Measurements from ENCODE around the gene BLOC1S6.

BLOC1S6 gene

DNA sequence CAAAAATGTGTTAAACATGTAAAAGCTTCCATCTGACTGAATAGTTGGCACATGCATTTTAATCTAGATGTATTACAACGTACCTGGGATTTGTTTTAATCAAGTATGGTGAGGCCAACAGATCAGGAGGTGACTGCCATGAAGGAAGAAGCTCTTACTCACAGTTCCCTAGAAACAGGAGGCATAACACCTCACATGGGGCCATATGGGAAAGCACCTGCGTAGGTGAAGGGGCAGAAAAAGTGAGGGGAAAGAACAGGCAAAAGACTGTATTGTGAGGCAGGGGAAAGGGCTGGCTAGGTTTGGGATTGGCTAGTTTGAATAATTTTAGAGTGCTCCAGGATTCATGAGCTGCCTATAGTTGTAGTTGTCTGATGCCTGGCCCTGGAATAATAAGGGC, 57.3 kb downstream of the BLOC1S6 start:
- TF ChIP-seq, protein P1, sequence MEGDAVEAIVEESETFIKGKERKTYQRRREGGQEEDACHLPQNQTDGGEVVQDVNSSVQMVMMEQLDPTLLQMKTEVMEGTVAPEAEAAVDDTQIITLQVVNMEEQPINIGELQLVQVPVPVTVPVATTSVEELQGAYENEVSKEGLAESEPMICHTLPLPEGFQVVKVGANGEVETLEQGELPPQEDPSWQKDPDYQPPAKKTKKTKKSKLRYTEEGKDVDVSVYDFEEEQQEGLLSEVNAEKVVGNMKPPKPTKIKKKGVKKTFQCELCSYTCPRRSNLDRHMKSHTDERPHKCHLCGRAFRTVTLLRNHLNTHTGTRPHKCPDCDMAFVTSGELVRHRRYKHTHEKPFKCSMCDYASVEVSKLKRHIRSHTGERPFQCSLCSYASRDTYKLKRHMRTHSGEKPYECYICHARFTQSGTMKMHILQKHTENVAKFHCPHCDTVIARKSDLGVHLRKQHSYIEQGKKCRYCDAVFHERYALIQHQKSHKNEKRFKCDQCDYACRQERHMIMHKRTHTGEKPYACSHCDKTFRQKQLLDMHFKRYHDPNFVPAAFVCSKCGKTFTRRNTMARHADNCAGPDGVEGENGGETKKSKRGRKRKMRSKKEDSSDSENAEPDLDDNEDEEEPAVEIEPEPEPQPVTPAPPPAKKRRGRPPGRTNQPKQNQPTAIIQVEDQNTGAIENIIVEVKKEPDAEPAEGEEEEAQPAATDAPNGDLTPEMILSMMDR (IDR thresholded peaks at IDR 0.05), result no peak

DNA sequence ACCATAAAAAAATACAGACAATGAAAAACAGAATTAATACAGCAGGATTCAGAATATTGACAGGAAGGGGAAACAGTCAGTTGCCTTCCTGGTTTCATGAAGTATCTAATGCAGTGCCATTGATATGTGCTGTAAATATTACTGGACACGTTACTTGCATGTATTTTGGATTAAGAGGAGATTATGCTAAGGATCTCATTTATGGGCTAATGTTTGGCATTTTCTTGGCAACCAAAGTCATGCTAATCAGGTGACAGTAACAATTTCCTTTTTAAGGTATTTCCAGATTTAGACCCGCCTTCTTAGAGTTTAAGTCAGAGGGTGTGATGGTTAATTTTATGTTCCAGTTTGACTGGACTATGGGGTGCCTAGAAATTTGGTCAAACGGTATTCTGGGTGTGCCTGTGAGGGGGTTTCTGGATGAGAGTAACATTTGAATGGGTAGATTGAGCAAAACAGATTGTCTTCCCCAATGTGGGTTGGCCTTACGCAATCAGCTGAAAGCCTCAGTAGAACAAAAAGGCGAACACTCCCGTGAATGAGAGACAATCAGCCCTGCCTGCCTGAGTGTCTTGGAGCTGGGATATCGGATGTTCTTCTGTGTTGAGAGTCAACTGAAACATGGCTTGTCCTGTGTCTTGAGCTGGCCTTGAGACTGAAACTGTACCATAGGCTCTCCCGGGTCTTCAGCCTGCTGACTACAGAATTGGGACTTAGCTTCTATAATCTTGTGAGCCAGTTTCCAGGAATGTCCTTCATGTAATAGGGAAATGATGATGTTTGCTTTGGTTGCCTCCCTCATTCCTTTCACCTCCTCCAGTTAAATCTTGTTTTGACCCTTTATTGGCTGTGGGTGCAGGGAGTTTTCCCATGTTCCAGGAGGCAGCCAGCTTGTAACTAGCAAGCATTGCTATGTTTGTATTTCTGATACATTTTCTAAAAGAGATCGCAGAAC, 58.1 kb downstream of the BLOC1S6 start:
- TF ChIP-seq, protein P1 (IDR thresholded peaks at IDR 0.05), result no peak

DNA sequence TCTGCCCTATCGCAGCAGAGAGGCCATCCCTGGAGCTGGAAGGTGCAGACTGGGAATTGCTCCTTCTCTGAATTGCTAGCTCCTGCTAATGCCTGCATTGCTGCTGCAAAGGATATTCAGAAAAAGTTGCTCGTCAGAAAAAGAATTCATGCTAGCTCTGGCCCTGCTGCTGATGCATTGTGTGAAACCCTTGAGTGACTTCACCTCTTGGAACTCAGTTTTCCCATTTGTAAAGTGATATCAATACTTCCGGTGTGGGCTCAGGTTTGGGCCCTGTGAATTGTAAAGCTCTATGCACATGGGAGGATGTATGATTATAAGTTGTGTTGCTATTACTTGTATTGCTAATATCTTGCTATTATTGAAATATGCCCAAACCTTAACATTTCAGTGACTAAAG, 59.0 kb downstream of the BLOC1S6 start:
- TF ChIP-seq, protein P1 (IDR thresholded peaks at IDR 0.05), result no peak

DNA sequence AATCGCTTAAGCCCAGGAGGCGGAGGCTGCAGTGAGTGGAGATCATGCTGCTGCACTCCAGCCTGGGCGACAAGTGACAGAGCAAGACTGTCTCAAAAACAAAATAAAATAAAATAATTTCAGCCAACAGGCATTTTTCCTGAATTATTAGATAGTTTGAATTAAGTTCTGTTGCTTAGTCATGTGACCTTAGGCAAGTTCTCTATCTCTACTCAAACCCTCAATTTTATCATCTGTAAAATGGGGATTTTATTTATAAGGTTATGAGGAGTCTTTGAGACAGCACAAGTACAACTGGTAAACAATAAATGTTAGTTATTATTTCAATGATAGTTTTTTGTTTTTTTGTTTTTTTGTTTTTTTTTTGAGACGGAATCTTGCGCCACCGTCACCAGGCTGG, 60.6 kb downstream of the BLOC1S6 start:
- TF ChIP-seq, protein P1 (IDR thresholded peaks at IDR 0.05), result no peak

DNA sequence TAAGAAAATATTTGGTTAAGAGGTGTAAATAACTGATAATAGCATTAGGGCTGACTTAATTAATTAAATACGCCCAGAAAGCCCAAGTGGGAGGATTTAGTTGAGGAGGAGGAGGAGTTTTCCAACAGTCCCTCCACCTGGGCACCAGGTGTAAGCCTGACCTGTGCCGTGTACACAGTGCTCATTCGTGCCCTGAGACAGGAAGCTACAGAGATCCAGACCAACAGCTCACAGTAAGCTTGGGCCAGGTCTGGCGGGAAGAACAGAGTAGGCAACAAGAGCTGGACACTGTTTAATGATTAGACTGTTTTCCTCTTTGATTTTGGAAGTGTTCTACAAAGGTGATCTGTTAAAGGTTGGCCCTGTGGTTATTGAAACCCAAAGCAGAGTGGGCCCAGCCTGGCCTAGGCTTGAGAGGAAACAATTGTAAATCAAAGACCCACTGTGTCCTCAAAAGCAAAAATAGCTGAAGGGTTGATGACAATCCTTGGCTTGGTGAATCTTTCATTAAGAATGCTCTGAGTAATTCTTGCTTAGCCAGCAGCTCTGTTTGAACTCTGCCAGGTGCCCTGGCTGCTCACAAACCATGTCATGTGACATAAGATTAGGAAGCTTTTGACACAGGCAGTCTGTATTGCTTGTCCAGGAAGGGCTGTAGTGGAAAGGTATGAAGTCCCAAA, 61.5 kb downstream of the BLOC1S6 start:
- TF ChIP-seq, protein P1 (IDR thresholded peaks at IDR 0.05), result no peak

DNA sequence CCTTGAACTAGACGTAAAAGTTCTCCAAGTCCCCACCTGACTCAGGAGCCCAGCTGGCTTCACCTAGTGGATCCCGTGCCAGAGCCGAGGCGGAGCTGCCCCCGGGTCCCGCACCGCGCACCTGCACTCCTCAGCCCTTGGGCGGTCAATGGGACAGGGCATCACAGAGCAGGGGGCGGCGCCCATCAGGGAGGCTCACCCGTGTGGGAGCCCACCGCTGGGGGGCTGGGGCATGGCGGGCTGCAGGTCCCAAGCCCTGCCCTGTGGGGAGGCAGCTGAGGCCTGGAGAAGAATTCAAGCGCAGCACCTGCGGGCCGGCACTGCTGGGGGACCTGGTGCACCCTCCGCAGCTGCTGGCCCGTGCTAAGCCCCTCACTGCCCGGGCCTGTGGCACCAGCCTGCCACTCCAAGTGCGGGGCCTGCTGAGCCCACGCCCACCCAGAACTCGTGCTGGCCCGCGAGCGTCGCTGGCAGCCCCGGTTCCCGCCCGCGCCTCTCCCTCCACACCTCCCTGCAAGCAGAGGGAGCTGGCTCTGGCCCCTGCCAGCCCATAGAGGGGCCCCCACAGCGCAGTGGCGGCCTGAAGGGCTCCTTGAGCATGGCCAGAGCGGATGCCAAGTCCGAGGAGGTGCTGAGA, 63.8 kb downstream of the BLOC1S6 start:
- TF ChIP-seq, protein P1 (IDR thresholded peaks at IDR 0.05), result no peak

DNA sequence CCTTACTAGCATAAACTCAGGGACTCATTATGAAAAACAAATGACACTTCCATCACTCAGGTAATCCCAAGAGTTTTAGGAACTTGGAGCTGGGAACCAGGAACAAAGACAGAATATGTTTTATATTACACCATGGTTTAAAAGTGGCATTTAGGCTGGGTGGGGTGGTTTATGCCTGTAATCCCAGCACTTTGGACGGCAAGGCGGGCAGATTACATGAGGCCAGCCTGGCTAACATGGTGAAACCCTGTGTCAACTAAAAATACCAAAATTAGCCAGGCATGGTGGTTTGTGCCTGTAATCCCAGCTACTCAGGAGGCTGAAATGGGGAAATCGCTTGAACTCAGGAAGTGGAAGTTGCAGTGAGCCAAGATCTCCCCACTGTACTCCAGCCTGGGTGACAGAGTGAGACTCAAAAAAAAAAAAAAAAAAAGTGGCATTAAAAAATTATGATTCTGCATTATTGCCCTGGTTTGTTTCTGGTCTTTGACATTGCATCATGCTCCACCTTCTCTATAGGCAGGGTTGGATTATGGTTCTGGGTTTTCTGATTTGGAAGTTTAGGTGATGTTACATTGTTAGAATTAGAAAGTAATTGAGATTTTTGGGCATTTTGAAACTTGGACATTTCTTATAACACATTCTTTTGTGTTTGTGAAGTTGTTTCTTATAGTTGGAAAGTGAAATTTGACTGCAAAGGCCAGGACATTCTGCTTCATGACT, 66.7 kb downstream of the BLOC1S6 start:
- TF ChIP-seq, protein P1 (IDR thresholded peaks at IDR 0.05), result no peak

Data from LNCAP (cell line).